NT2/D1 (cell line): ENCODE measurements around the gene ING5.
A peak's percentile ranks its signal among the peaks of the same experiment; 100 is the strongest.

ENCODE experiments used
- DNase-seq: peaks from one replicate; pipeline ENCODE4 v3.0.0-alpha.2; 2011; ENCODE audit warnings: low read depth, low spot score
- H3K27me3 ChIP-seq: 2 replicates; pipeline ENCODE4 v1.6.0; 2011; ENCODE audit warnings: mild to moderate bottlenecking; ENCODE audit not compliant: insufficient read length, insufficient read depth
- H3K36me3 ChIP-seq: 2 replicates; pipeline ENCODE4 v1.6.1; 2011; ENCODE audit warnings: mild to moderate bottlenecking, low read length, mixed read lengths; ENCODE audit not compliant: insufficient read depth, insufficient read length
- H3K4me1 ChIP-seq: 2 replicates; pipeline ENCODE4 v1.5.1; 2011; ENCODE audit not compliant: insufficient read depth, insufficient read length
- H3K4me3 ChIP-seq: 2 replicates; pipeline ENCODE4 v1.5.1; 2011; ENCODE audit warnings: low read depth; ENCODE audit not compliant: insufficient read length
- H3K9ac ChIP-seq: 2 replicates; pipeline ENCODE4 v1.6.0; 2011; ENCODE audit warnings: low read depth; ENCODE audit not compliant: insufficient read length
- H3K9me3 ChIP-seq: 2 replicates; pipeline ENCODE4 v1.5.1; 2011; ENCODE audit warnings: mild to moderate bottlenecking, low read length; ENCODE audit not compliant: insufficient read depth
- SUZ12 ChIP-seq: IDR thresholded peaks from 2 replicates; pipeline ENCODE4 v1.6.1; 2011; ENCODE audit not compliant: insufficient read length, insufficient read depth; ENCODE audit errors: extremely low read depth
- YY1 ChIP-seq: IDR thresholded peaks from 2 replicates; pipeline ENCODE4 v1.6.1; 2011; ENCODE audit not compliant: insufficient read length, insufficient read depth
- ZNF274 ChIP-seq: IDR thresholded peaks from 2 replicates; pipeline ENCODE4 v1.6.1; 2011; ENCODE audit warnings: mild to moderate bottlenecking, low read depth, low read length

Gene ING5

DNA sequence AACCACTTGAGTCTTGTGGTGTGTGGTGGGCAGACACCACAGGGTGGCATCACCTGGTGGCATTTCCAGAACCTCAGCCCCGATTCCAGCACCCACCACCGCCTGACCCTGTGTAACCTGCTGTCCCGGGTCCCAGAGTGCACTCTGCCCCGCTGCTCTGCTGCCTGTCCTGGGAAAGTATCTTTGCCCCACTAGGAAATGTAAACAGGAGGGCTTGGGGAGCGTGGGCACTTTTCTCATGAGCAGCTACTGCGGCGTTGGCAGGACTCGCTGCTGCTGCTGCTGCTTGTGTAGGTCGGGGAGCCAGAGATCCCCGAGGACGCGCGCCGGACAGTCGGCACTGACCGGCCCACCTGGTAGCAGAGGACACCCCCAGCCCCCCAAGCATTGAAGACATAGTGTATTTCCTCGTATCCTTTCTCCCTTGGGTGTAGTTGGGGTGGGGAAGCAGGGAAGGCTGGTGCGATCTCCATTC lies 28.6 kb upstream of the ING5 start:
- DNase-seq: no peak
- H3K4me1 ChIP-seq: peaks cover 2% of the 10 kb centered on the region
- H3K9ac ChIP-seq: peak overlapping the region; percentile 10
- TF ChIP-seq SUZ12 (no peak), ZNF274 (no peak), YY1 (no peak)
- H3K36me3 ChIP-seq: peaks cover 94% of the 10 kb centered on the region
- no peaks in the 10 kb centered on the region for H3K9me3 ChIP-seq
- H3K4me3 ChIP-seq: no peak overlapping the region
- H3K27me3 ChIP-seq: no peaks in the 10 kb centered on the region

DNA sequence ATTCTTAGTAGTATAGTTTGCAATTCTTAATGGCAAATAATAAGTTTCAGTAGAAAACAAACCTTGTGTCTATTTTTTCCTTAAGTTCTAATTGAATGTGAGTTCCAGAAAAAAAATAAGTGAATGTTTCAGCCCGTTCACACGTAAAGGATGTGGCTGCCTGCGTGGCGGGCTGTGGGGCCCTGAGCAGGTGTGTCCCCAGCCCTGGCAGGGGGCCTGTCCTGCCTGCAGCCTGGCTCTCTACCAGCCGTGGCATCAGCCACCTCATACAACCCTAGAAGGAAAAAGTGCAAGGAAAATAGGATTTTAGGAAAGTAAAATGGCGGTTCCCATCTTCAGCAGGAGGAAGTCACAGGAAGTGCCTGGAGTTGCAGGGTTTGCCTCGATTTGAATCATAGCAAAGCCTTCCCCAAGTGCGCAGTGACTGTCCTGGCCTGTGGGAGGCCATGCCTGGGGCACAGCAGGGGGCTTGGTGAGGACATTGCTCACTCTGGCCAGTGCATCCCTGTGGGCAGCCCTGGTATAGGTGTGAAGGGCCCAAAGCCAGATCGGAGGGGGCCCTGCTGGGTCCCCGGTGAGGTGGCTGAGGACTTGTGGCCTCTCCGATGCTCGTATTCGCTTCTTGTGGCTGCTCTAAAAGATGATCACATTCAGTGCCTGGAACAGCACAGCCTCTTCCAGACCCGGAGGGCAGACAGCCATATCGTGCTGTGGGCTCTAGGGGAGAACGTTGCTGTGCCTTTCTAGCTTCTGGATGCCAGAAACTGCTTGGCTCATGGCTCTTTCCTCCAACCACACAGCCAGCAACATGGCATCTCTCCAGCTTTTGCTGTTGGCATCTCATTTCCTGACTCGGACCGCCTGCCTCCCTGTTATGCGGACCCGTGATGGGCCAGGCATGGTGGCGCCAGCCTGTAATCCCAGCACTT lies 27.8 kb upstream of the ING5 start:
- Histone ChIP-seq H3K27me3 (no peaks in the 10 kb centered on the region), H3K9me3 (no peaks in the 10 kb centered on the region), H3K9ac (no peak overlapping the region), H3K36me3 (peaks cover 94% of the 10 kb centered on the region), H3K4me1 (peaks cover 2% of the 10 kb centered on the region), H3K4me3 (no peak overlapping the region)
- no peak for TF ChIP-seq ZNF274
- no peak for TF ChIP-seq YY1
- DNase-seq: no peak

DNA sequence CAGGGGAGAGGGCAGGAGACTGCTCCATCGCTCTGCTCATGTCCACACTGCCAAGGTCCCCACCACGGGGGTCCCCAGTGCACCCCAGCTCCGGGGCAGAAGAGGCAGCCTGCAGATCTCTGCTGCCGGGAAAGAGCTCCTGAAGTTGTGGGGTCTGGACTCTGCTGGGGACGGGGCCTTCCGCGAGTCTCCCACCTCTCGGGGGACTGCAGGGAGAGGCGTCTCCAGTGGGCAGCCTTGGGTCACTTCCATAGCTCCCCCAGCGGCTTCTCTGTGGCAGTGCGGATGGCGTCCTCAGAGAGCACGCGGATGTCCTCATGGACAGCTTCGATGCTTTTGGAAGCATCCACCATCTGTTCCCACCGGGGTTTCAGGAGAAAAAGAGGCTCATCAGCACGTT lies 26.0 kb upstream of the ING5 start:
- H3K4me3 ChIP-seq: no peak overlapping the region
- TF ChIP-seq ZNF274 (no peak), YY1 (no peak)
- no peak for DNase-seq
- H3K27me3 ChIP-seq: no peaks in the 10 kb centered on the region
- H3K4me1 ChIP-seq: peaks cover 2% of the 10 kb centered on the region
- no peak overlapping the region for H3K9ac ChIP-seq
- peaks cover 96% of the 10 kb centered on the region for H3K36me3 ChIP-seq
- H3K9me3 ChIP-seq: no peaks in the 10 kb centered on the region

DNA sequence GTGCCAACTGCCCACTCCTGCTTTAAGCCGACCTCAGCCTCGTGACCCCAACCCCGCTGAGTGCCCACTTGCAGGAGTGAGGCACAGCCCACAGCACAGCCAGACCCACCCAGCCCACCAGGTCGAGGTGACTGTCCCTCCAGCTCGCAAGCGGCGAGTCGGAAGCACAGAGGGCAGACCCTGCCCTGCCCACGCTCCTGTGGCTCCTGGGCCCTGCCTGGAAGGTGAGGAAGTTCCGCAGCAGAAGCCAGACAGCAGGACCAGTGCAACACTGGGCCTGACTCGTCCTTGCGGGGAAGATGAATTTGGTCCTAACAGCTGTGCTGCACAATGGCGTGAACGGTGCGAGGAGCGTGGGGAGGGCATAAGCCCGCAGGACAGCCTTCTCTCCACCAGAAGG lies 25.2 kb upstream of the ING5 start:
- Histone ChIP-seq H3K4me3 (no peak overlapping the region), H3K36me3 (peaks cover 96% of the 10 kb centered on the region), H3K9ac (no peak overlapping the region), H3K27me3 (no peaks in the 10 kb centered on the region), H3K9me3 (no peaks in the 10 kb centered on the region), H3K4me1 (no peaks in the 10 kb centered on the region)
- no peak for DNase-seq
- TF ChIP-seq SUZ12 (no peak), ZNF274 (no peak), YY1 (no peak)

DNA sequence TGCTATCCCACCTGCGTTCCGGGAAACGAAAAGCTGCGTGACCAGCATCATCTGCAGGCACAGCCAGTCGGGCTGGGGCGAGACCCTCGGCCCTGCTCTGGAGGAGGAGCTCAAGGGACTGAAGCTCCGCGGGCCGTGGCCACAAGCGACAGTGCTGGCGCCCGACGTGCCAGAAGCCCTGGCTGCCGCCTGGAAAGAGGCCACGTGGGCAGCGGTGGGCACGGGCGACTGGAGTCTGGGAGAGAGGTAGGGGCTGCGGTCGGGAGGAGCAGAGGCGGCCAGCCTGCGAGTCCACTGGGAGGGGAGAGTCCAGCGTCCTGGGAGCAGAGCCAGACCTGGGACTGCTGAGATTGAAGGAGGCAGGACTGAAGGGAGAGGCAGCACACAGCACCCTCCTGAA lies 24.4 kb upstream of the ING5 start:
- Histone ChIP-seq H3K4me1 (no peaks in the 10 kb centered on the region), H3K4me3 (no peak overlapping the region), H3K27me3 (no peaks in the 10 kb centered on the region), H3K9ac (no peak overlapping the region), H3K36me3 (peaks cover 96% of the 10 kb centered on the region), H3K9me3 (no peaks in the 10 kb centered on the region)
- no peak for TF ChIP-seq YY1
- no peak for TF ChIP-seq ZNF274
- TF ChIP-seq SUZ12: no peak
- no peak for DNase-seq

DNA sequence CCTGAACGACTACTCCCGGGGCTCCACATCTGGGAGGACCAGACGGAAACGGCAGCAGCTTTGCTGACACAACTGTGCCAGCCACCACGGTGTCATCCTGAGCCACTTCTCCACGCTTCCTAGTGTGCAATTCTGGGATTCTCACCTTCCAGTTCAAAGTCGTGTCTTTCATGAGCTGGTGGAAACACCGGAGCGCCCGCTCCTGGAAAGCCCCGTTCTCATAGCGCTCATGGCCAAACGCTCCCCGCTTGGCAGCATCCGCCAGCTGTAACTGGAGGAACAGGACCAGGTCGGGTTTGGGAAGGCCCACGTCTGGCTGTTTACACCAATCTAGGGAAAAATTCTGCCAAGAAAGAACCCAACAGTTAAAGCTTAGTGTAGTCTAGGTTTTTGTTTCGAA lies 23.5 kb upstream of the ING5 start:
- TF ChIP-seq SUZ12: no peak
- TF ChIP-seq ZNF274: no peak
- TF ChIP-seq YY1: no peak
- DNase-seq: no peak
- Histone ChIP-seq H3K9ac (no peak overlapping the region), H3K36me3 (peaks cover 96% of the 10 kb centered on the region), H3K27me3 (no peaks in the 10 kb centered on the region), H3K9me3 (no peaks in the 10 kb centered on the region), H3K4me1 (no peaks in the 10 kb centered on the region), H3K4me3 (no peak overlapping the region)

DNA sequence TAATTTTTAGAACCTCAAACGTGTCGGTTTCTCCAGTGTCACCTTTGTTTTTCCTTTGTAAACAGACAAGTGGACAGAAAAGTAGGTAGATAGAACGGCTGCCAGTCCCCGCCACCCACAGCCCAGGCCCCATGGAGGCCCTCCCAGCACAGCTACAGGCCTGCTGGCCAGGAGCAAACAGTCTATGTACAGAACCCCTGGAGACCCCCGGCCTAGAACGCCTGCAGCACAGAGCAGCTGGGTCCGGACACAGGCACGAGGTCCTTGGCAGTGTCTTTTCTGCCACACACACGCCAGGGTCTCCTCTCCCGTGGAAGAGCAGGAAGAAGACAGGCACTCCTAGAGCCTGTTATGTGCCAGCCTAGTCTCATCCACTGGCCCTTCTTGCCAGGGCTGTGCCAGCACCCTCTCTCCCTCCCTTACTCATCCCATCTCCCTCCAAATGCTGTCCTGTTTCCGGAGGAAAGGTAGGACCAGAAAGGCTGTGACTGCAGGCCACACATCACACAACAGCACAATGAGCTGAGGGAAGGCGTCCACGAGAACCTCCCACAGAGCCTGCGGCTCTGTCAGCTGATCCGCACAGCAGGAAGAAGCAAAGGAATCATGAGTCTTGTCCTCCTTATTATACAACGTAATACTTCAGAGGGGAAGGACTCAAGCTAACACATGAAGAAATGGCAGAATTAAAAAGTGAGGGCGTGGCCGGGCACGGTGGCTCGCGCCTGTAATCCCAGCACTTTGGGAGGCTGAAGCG lies 22.9 kb upstream of the ING5 start:
- H3K4me1 ChIP-seq: no peaks in the 10 kb centered on the region
- peaks cover 98% of the 10 kb centered on the region for H3K36me3 ChIP-seq
- no peak overlapping the region for H3K4me3 ChIP-seq
- no peak for TF ChIP-seq ZNF274
- TF ChIP-seq YY1: no peak
- no peak for TF ChIP-seq SUZ12
- no peaks in the 10 kb centered on the region for H3K9me3 ChIP-seq
- H3K27me3 ChIP-seq: no peaks in the 10 kb centered on the region
- DNase-seq: no peak
- H3K9ac ChIP-seq: no peak overlapping the region
